Adipose tissue (tissue), 3 donors: ENCODE results near the gene SETBP1. TPM values are rescaled to one million over a fixed set of nuclear protein-coding genes. Genes with fewer than 3 reads are reported as not detected.

Experiments used
- H3K27ac ChIP-seq: one replicate; pipeline ENCODE4 v1.5.1; 2013; ENCODE audit warnings: low read depth, low read length
- WGBS, 3 donors: extraction: QIAGEN DNeasy Blood & Tissue Kit; methylation state at CpG; one replicate each; pipeline ENCODE4 v1.1.7; 2013; 5-methylcytosine and 5-hydroxymethylcytosine counted together
- polyA plus RNA-seq, 3 donors: library from polyadenylated mRNA; stranded (reverse); fragments of 200-250 nt; gene quantifications; one replicate each; pipeline ENCODE4 v1.2.3, GENCODE V29; 2013
- donor health status: healthy with polysubstance abuse.
- donor health status: Bipolar disorder and iron deficiency.
- donor health status: healthy.

SETBP1 gene
- polyA plus RNA-seq, 3 donors: 2.3 to 5.6 (median 2.7) TPM

- no peak overlapping the region for H3K27ac ChIP-seq
- whole genome bisulfite sequencing, 3 donors: 89 to 91% (median 90%) methylated on average over 7 of the region's 7 CpGs
These were observed 428.1 kb downstream of the SETBP1 start for GRCh38 chr18:45108754-45109153.

GRCh38 chr18:45109271-45109670, 428.6 kb downstream of the SETBP1 start:
- 75 to 89% (median 76%) methylated on average over 2 of the region's 2 CpGs for WGBS, 3 donors
- no peak overlapping the region for H3K27ac ChIP-seq

GRCh38 chr18:45109706-45110105, 429.0 kb downstream of the SETBP1 start:
- H3K27ac ChIP-seq: no peak overlapping the region

GRCh38 chr18:45110577-45111501, 430.2 kb downstream of the SETBP1 start:
- 59 to 79% (median 61%) methylated on average over 7 of the region's 7 CpGs for WGBS, 3 donors
- no peak overlapping the region for H3K27ac ChIP-seq

- WGBS, 3 donors: 54 to 84% (median 66%) methylated on average over 1 of the region's 1 CpG
- H3K27ac ChIP-seq: no peak overlapping the region
These were observed 430.8 kb downstream of the SETBP1 start for GRCh38 chr18:45111502-45111848.

- no peak overlapping the region for H3K27ac ChIP-seq
- 93 to 100% (median 99%) methylated on average over 1 of the region's 1 CpG for whole genome bisulfite sequencing, 3 donors
These were observed 432.0 kb downstream of the SETBP1 start for GRCh38 chr18:45112682-45113081.

GRCh38 chr18:45116116-45116515, 435.4 kb downstream of the SETBP1 start:
- no peak overlapping the region for H3K27ac ChIP-seq
- WGBS, 3 donors: 83 to 95% (median 89%) methylated on average over 4 of the region's 4 CpGs
